Right lobe of liver (tissue), 4 donors: ENCODE measurements around the gene SSH2.

Source experiments
- CTCF ChIP-seq, 4 donors: fragments of 200-600 bp in 3 of 4; fragments of 450-650 bp in 1 of 4; IDR thresholded peaks; one replicate each; pipeline versions ENCODE4 v1.5.1 to v1.8.0; 2016 to 2022; ENCODE audit warnings: antibody characterized with exemption in 4 of 4, mild to moderate bottlenecking in 2 of 4
- POLR2A ChIP-seq: fragments of 450-650 bp; IDR thresholded peaks from one replicate; pipeline ENCODE4 v1.6.1; 2017; ENCODE audit warnings: antibody characterized with exemption, mild to moderate bottlenecking
- donor health status: DM: no; HTN: no; CAD: no.
- donor health status: DM: no; HTN: no; CAD: no.
- donor health status: DM: no; HTN: yes; CAD: no.

- TF ChIP-seq POLR2A, result no peak
- no peak for TF ChIP-seq CTCF (IDR thresholded peaks at IDR 0.05)
These were observed 274.7 kb downstream of the SSH2 start for GRCh38 chr17:29655323-29655722.
